WTC11 (cell line): ENCODE measurements around the gene KRT4. TPM values are rescaled to one million over a fixed set of nuclear protein-coding genes. Genes with fewer than 3 reads are reported as not detected.

Experiments
- ATAC-seq: fragments of 200-7000 bp; cut with Tn5 transposase; 2 replicates; pipeline ENCODE4 v1.10.0; 2021; ENCODE audit warnings: mild to moderate bottlenecking, moderate library complexity
- CTCF ChIA-PET: fragments of 300-600 bp; sonication (Branson Sonifier 250); formaldehyde crosslinking; loops from one replicate; lab custom pipeline; 2021; ENCODE audit warnings: antibody characterized with exemption; lab: Charles Lee
- POLR2A ChIA-PET: fragments of 350-600 bp; sonication (Branson Sonifier 250); formaldehyde crosslinking; loops from one replicate; lab custom pipeline; 2021; ENCODE audit warnings: antibody characterized with exemption; lab: Charles Lee
- DNase-seq: peaks from one replicate; pipeline ENCODE4 v3.0.0; 2021; ENCODE audit warnings: low spot score
- H3K27ac Mint-ChIP-seq: 2 replicates; pipeline ENCODE4 v1.8.0; 2021; ENCODE audit warnings: mixed read lengths
- H3K27me3 Mint-ChIP-seq: 2 replicates; pipeline ENCODE4 v1.8.0; 2021; ENCODE audit warnings: low read depth, mild to moderate bottlenecking, moderate library complexity, mixed read lengths
- H3K36me3 Mint-ChIP-seq: 2 replicates; pipeline ENCODE4 v1.8.0; 2021; ENCODE audit warnings: mixed read lengths
- H3K4me1 Mint-ChIP-seq: 2 replicates; pipeline ENCODE4 v1.8.0; 2022; ENCODE audit warnings: mixed read lengths
- H3K4me3 Mint-ChIP-seq: 2 replicates; pipeline ENCODE4 v1.8.0; 2021; ENCODE audit warnings: mild to moderate bottlenecking, moderate library complexity, mixed read lengths
- H3K9me3 Mint-ChIP-seq: 2 replicates; pipeline ENCODE4 v1.8.0; 2021; ENCODE audit warnings: mixed read lengths
- EMX1 ChIP-seq: fragments of 250-450 bp; sonication (Bioruptor Pico); IDR thresholded peaks from 2 replicates; pipeline ENCODE4 v1.8.0; 2021; ENCODE audit warnings: mild to moderate bottlenecking
- GTF2I ChIP-seq: fragments of 250-450 bp; sonication (Bioruptor Pico); conservative IDR thresholded peaks from 2 replicates; pipeline ENCODE4 v1.4.0; 2021; ENCODE audit warnings: mild to moderate bottlenecking
- JAZF1 ChIP-seq: fragments of 250-450 bp; sonication (Bioruptor Pico); IDR thresholded peaks from 2 replicates; pipeline ENCODE4 v1.9.0; 2021; ENCODE audit warnings: moderate library complexity, mild to moderate bottlenecking, inconsistent platforms
- MLX ChIP-seq: sonication (generic); formaldehyde crosslinking; IDR thresholded peaks from 2 replicates; pipeline ENCODE4 v1.8.1; 2023; ENCODE audit warnings: mild to moderate bottlenecking, missing genetic modification reagents, moderate library complexity
- NFYB ChIP-seq: sonication (generic); formaldehyde crosslinking; conservative IDR thresholded peaks from 2 replicates; pipeline ENCODE4 v1.8.0; 2022; ENCODE audit warnings: low read depth, missing genetic modification reagents
- RORB ChIP-seq: fragments of 250-450 bp; sonication (Bioruptor Pico); IDR thresholded peaks from 2 replicates; pipeline ENCODE4 v1.9.0; 2021; ENCODE audit warnings: mild to moderate bottlenecking
- TP53 ChIP-seq: sonication (generic); formaldehyde crosslinking; IDR thresholded peaks from 2 replicates; pipeline ENCODE4 v1.8.1; 2023; ENCODE audit warnings: mild to moderate bottlenecking, missing genetic modification reagents
- ZMAT4 ChIP-seq: fragments of 250-450 bp; sonication (Bioruptor Pico); IDR thresholded peaks from 2 replicates; pipeline ENCODE4 v1.9.0; 2021; ENCODE audit warnings: mild to moderate bottlenecking
- ZNF317 ChIP-seq: sonication (generic); formaldehyde crosslinking; IDR thresholded peaks from 2 replicates; pipeline ENCODE4 v1.8.1; 2023; ENCODE audit warnings: low read depth, mild to moderate bottlenecking, moderate library complexity, missing genetic modification reagents, borderline replicate concordance
- total RNA-seq: library from RNA; stranded (reverse); gene quantifications from 3 replicates; pipeline ENCODE4 v1.2.3, GENCODE V29; 2021
- TF ChIP-seq, protein P1 (sequence below): fragments of 250-450 bp; sonication (Bioruptor Pico); IDR thresholded peaks from 2 replicates; pipeline ENCODE4 v1.9.0; 2021; ENCODE audit warnings: moderate library complexity, mild to moderate bottlenecking, inconsistent platforms, borderline replicate concordance
- TF ChIP-seq, protein P2 (sequence below): sonication (generic); formaldehyde crosslinking; IDR thresholded peaks from 2 replicates; pipeline ENCODE4 v1.8.1; 2022; ENCODE audit warnings: low read depth, missing genetic modification reagents, borderline replicate concordance
- TF ChIP-seq, protein P3 (sequence below): fragments of 250-450 bp; sonication (Bioruptor Pico); IDR thresholded peaks from 2 replicates; pipeline ENCODE4 v1.8.0; 2021; ENCODE audit warnings: mild to moderate bottlenecking

The KRT4 gene
- total RNA-seq, 1 experiment from 2014 or later = not detected

DNA sequence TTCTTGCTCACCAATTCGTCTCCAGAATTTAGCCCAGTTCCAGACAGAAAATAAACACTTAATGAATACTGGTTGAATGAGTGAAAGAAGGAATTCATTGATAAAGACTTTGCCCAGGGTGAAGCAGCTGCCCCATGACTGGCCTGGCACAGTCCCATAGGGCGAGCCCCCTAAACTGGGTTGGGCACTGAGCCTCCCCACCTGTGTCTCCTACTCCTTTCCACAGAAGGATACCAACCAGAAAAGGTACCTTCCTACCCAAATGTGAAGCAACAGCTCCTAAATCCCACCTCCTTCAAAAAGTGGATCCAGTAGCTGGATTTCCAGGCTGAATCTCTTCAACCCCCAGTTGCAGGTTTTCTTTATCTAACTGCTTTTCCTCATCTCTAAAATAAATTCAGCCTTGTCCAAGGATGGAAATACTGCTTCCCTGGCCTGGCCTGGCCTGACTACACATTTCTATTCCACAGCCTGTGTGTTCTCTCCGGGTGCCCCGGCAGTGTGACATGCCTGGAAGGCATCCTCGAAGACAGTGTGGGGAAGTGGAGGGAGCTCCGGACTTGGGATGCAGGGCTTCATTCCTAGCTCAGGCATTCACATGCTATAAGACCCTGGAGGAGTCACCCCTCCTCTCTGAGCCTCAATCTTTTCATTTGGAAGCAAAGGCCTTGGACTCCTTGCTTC, 25.6 kb downstream of the KRT4 start:
- H3K27ac Mint-ChIP-seq = no peak overlapping the region
- TF ChIP-seq EMX1 (no peak), JAZF1 (CRISPR knock-in tag) (no peak), ZMAT4 (CRISPR knock-in tag) (no peak), RORB (no peak)
- TF ChIP-seq, protein P1, sequence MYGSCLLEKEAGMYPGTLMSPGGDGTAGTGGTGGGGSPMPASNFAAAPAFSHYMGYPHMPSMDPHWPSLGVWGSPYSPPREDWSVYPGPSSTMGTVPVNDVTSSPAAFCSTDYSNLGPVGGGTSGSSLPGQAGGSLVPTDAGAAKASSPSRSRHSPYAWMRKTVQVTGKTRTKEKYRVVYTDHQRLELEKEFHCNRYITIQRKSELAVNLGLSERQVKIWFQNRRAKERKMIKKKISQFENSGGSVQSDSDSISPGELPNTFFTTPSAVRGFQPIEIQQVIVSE (CRISPR knock-in tag) = no peak
- TF ChIP-seq, protein P2, sequence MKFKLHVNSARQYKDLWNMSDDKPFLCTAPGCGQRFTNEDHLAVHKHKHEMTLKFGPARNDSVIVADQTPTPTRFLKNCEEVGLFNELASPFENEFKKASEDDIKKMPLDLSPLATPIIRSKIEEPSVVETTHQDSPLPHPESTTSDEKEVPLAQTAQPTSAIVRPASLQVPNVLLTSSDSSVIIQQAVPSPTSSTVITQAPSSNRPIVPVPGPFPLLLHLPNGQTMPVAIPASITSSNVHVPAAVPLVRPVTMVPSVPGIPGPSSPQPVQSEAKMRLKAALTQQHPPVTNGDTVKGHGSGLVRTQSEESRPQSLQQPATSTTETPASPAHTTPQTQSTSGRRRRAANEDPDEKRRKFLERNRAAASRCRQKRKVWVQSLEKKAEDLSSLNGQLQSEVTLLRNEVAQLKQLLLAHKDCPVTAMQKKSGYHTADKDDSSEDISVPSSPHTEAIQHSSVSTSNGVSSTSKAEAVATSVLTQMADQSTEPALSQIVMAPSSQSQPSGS (CRISPR knock-in tag) = no peak
- DNase-seq (no peak), ATAC-seq (no peak)
- H3K9me3 Mint-ChIP-seq = peaks cover 7% of the 10 kb centered on the region
- no peak overlapping the region for H3K4me3 Mint-ChIP-seq
- no peaks in the 10 kb centered on the region for H3K36me3 Mint-ChIP-seq
- H3K27me3 Mint-ChIP-seq = peaks cover 14% of the 10 kb centered on the region
- peaks cover 7% of the 10 kb centered on the region for H3K4me1 Mint-ChIP-seq
- POLR2A ChIA-PET = interaction anchor here (1.0 to 1.1 kb wide), 2 partner anchors 17 to 218 kb away, joined by 3 read pairs; partner anchors contain the start of gene EIF4B
- CTCF ChIA-PET = interaction anchor here (1.0 to 5.8 kb wide), 4 partner anchors 83 to 193 kb away, joined by 3 to 25 read pairs (median 4); no protein-coding TSS in a partner anchor

DNA sequence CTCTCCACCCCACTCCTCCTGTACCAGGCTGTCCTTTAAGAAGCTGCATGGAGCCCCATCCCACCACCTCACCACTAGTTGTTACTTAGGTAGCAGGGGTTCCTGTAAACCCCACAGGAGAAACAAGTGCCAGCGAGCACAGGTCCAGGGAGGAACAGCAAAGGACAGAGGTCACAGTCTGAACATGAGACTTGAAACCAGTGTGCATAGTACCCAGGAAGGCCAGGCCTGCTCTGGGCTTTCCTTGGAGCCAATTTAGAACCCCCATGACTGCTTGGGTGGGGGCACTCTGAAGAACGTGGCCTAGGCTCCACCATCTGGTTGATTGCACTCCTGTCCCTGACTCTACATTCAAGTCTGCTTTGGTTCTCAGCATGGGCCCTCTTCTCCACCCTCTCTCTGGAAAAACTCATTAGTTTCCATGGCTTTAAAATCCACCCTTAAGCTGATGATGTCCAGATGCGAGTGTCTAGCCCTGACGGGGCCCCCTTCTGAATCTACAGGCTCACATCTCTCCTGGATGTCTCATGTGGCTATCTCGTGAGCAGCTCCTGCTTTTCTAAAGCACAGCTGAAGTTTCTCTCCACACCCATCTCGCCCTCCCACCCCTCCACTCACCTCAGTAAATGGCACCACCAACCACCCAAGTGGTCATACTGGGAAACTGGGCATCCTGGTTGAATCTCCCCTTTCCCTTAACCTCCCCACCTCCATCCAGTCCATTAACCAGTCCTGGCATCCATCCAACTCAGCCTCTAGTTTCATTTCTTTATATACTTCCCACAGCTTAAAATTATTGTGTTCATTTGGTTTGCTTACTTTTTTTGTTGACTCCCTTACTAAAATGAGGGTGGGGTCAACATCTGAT, 26.4 kb downstream of the KRT4 start:
- ChIA-PET POLR2A (interaction anchor here (1.0 kb wide), 1 partner anchor 218 kb away, joined by 3 read pairs; the partner anchor contains the start of gene EIF4B), CTCF (interaction anchor here (1.0 to 5.8 kb wide), 4 partner anchors 83 to 193 kb away, joined by 3 to 25 read pairs (median 4); no protein-coding TSS in a partner anchor)
- Mint-ChIP-seq H3K27ac (no peak overlapping the region), H3K4me1 (peaks cover 7% of the 10 kb centered on the region), H3K9me3 (peaks cover 7% of the 10 kb centered on the region), H3K36me3 (no peaks in the 10 kb centered on the region), H3K27me3 (peaks cover 14% of the 10 kb centered on the region), H3K4me3 (no peak overlapping the region)
- TF ChIP-seq MLX (CRISPR knock-in tag) = no peak
- TF ChIP-seq TP53 (CRISPR knock-in tag) = no peak
- ATAC-seq (no peak), DNase-seq (no peak)

DNA sequence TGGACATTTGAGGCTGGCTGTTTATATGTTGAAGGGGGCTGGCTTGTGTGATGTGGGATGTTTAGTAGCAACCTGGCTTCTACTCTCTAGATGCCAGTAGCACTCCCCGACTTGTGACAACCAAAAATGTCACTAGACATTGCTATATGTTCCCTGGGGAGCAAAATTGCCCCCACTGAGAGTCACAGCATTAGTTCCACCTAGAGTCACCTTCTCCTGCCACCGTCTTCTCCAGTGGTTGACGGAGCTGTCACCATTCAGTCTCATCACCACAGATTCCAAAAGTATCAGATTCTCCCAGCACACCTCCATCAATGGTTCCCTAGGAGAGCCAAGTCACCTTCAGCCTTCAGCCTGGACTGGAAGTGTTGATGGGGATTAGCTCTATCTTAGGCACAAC, 29.0 kb downstream of the KRT4 start:
- ChIA-PET CTCF (no interaction called here), POLR2A (no interaction called here)
- Mint-ChIP-seq H3K36me3 (no peaks in the 10 kb centered on the region), H3K27me3 (peaks cover 6% of the 10 kb centered on the region), H3K27ac (no peak overlapping the region), H3K4me1 (no peaks in the 10 kb centered on the region), H3K9me3 (peaks cover 4% of the 10 kb centered on the region), H3K4me3 (no peak overlapping the region)
- ATAC-seq = no peak
- DNase-seq = no peak
- TF ChIP-seq, protein P2 (CRISPR knock-in tag) = no peak
- TF ChIP-seq NFYB (CRISPR knock-in tag) (no peak), MLX (CRISPR knock-in tag) (no peak), GTF2I (CRISPR knock-in tag) (no peak), ZMAT4 (CRISPR knock-in tag) (no peak), ZNF317 (CRISPR knock-in tag) (no peak)
- TF ChIP-seq, protein P3, sequence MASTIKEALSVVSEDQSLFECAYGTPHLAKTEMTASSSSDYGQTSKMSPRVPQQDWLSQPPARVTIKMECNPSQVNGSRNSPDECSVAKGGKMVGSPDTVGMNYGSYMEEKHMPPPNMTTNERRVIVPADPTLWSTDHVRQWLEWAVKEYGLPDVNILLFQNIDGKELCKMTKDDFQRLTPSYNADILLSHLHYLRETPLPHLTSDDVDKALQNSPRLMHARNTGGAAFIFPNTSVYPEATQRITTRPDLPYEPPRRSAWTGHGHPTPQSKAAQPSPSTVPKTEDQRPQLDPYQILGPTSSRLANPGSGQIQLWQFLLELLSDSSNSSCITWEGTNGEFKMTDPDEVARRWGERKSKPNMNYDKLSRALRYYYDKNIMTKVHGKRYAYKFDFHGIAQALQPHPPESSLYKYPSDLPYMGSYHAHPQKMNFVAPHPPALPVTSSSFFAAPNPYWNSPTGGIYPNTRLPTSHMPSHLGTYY (CRISPR knock-in tag) = no peak
